Measurements from ENCODE around the gene PNLIPRP3. TPM values are rescaled to one million over a fixed set of nuclear protein-coding genes. Genes with fewer than 3 reads are reported as not detected.
A peak's percentile ranks its signal among the peaks of the same experiment; 100 is the strongest.
"Not testable (repeated sequence)": the region's sequence is repeated elsewhere in the genome, so short reads cannot be mapped to it uniquely, and the experiment has no call there.

The PNLIPRP3 gene
- polyA plus RNA-seq, 1 of the 3 experiments (the other 2 are of a cell fraction), result not detected

DNA sequence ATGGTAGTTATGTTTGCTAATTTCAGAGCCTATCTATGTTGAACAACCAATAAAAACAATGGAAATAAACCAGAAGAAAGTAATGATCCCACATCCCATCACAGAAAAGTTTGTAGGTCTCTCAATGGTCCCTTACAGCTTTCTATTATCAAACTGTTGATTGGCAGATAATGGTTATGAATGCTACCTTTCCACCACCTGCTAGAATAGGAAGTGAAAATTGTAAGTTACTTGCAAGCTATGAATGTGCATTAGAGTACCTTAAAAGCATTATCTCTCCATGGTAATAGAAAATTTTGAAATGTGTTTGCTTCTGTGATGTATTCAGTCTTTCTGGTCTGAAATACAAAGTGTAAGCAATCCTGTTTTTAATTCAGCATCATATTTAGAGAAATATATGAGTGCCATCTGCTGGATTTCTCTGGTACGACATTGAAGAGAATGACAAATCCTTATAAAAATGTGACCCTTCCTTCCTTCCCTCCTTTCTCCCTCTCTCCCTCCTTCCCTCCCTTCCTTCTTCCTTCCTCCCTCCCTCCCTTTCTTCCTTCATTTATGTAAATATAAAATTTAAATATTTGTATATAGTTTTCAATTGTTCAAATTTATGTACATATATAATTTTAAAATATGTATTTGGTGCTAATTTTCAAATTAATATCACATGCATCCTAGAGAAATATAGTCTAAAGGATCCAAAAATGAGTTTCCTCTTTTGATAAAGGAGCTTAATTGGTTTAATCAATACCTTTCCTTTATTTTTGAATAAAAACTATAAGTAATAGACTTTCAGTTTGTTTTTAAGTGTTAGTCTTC is 41.4 kb upstream of the PNLIPRP3 start:
- POLR2A ChIA-PET, result no interaction called here
- 3% methylated on average over 1 of the region's 1 CpG for WGBS (ENCODE audit: low lambda C conversion rate)
- no peak overlapping the region for H3K27ac ChIP-seq (ENCODE audit: low read depth in 2 of 2, low read length in 1 of 2)
- H3K9me2 ChIP-seq, result no peaks in the 10 kb centered on the region
- no peak overlapping the region for H3K4me2 ChIP-seq
- CTCF ChIA-PET, result interaction anchor here (0.6 to 5.3 kb wide), 35 partner anchors 9 to 1514 kb away, joined by 3 to 29 read pairs (median 3); no protein-coding TSS in a partner anchor
- DNase-seq, result no peak
- H2AFZ ChIP-seq (ENCODE audit: low read depth), result no peak overlapping the region
- H3K79me2 ChIP-seq (ENCODE audit: insufficient read depth), result no peaks in the 10 kb centered on the region
- no peaks in the 10 kb centered on the region; a peak in 1 of 4 replicates for H3K4me1 ChIP-seq (ENCODE audit: control insufficient read depth in 1 of 2, insufficient read depth in 2 of 2, low read depth in 1 of 2, low read length in 1 of 2)
- H4K20me1 ChIP-seq (ENCODE audit: insufficient read depth), result no peaks in the 10 kb centered on the region
- no peak overlapping the region for H3K9ac ChIP-seq
- H3K27me3 ChIP-seq (ENCODE audit: insufficient read depth), result no peaks in the 10 kb centered on the region
- H3K4me3 ChIP-seq (ENCODE audit: low read depth in 2 of 2, low read length in 1 of 2), result no peak overlapping the region; a peak in 1 of 4 replicates
- H3K36me3 ChIP-seq (replicated peaks in 1 of 2; ENCODE audit: control insufficient read depth in 1 of 2, insufficient read depth in 2 of 2, low read length in 1 of 2), result no peaks in the 10 kb centered on the region
- TF ChIP-seq, protein P1, sequence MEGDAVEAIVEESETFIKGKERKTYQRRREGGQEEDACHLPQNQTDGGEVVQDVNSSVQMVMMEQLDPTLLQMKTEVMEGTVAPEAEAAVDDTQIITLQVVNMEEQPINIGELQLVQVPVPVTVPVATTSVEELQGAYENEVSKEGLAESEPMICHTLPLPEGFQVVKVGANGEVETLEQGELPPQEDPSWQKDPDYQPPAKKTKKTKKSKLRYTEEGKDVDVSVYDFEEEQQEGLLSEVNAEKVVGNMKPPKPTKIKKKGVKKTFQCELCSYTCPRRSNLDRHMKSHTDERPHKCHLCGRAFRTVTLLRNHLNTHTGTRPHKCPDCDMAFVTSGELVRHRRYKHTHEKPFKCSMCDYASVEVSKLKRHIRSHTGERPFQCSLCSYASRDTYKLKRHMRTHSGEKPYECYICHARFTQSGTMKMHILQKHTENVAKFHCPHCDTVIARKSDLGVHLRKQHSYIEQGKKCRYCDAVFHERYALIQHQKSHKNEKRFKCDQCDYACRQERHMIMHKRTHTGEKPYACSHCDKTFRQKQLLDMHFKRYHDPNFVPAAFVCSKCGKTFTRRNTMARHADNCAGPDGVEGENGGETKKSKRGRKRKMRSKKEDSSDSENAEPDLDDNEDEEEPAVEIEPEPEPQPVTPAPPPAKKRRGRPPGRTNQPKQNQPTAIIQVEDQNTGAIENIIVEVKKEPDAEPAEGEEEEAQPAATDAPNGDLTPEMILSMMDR (IDR thresholded peaks at IDR 0.05), result peak; percentile 66
- TF ChIP-seq YY1 (IDR thresholded peaks at IDR 0.05; ENCODE audit: low read depth) (no peak), SMC3 (IDR thresholded peaks at IDR 0.05; ENCODE audit: low read depth, low read length) (peak; percentile 51; the same call in 1 of the 2 replicates), RAD21 (IDR thresholded peaks at IDR 0.05; ENCODE audit: low read length) (peak; percentile 83)
- no peaks in the 10 kb centered on the region for H3F3A ChIP-seq (replicated peaks; ENCODE audit: insufficient read depth)
- no peaks in the 10 kb centered on the region for H3K9me3 ChIP-seq

DNA sequence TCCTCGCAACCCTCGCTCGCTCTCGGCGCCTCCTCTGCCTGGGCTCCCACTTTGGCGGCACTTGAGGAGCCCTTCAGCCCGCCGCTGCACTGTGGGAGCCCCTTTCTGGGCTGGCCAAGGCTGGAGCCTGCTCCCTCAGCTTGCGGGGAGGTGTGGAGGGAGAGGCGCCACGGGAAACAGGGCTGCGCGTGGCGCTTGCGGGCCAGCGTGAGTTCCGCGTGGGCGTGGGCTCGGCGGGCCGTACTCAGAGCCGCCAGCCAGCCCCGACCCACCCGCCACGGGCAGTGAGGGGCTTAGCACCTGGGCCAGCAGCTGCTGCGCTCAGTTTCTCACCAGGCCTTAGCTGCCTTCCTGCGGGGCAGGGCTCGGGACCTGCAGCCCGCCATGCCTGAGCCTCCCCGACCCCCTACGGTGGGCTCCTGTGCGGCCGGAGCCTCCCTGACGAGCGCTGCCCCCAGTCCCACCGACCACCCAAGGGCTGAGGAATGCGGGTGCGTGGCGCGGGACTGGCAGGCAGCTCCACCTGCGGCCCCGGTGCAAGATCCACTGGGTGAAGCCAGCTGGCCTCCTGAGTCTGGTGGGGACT is 34.3 kb upstream of the PNLIPRP3 start:
- H3K9ac ChIP-seq; H3K4me1 ChIP-seq (ENCODE audit: control insufficient read depth in 1 of 2, insufficient read depth in 2 of 2, low read depth in 1 of 2, low read length in 1 of 2); H2AFZ ChIP-seq (ENCODE audit: low read depth); H3K27me3 ChIP-seq (ENCODE audit: insufficient read depth); H3K4me2 ChIP-seq; H3K36me3 ChIP-seq (replicated peaks in 1 of 2; ENCODE audit: control insufficient read depth in 1 of 2, insufficient read depth in 2 of 2, low read length in 1 of 2); H3K79me2 ChIP-seq (ENCODE audit: insufficient read depth); H4K20me1 ChIP-seq (ENCODE audit: insufficient read depth); CTCF ChIA-PET; H3K27ac ChIP-seq (ENCODE audit: low read depth in 2 of 2, low read length in 1 of 2); H3K9me3 ChIP-seq; DNase-seq; H3F3A ChIP-seq (replicated peaks; ENCODE audit: insufficient read depth); H3K9me2 ChIP-seq; H3K4me3 ChIP-seq (ENCODE audit: low read depth in 2 of 2, low read length in 1 of 2); POLR2A ChIA-PET: not testable (repeated sequence)
- 74% methylated on average over 12 of the region's 43 CpGs for WGBS (ENCODE audit: low lambda C conversion rate)

- TF ChIP-seq POLR2AphosphoS5 (IDR thresholded peaks at IDR 0.05; ENCODE audit: low read depth, low read length) (no peak), YY1 (IDR thresholded peaks at IDR 0.05; ENCODE audit: low read depth) (no peak)
- Histone ChIP-seq H4K20me1 (ENCODE audit: insufficient read depth) (no peaks in the 10 kb centered on the region), H3K79me2 (ENCODE audit: insufficient read depth) (no peaks in the 10 kb centered on the region), H3K9me3 (no peaks in the 10 kb centered on the region), H3K4me1 (ENCODE audit: control insufficient read depth in 1 of 2, insufficient read depth in 2 of 2, low read depth in 1 of 2, low read length in 1 of 2) (no peaks in the 10 kb centered on the region), H3K27me3 (ENCODE audit: insufficient read depth) (no peaks in the 10 kb centered on the region), H3K9me2 (no peaks in the 10 kb centered on the region), H3F3A (replicated peaks; ENCODE audit: insufficient read depth) (no peaks in the 10 kb centered on the region), H2AFZ (ENCODE audit: low read depth) (no peak overlapping the region), H3K27ac (ENCODE audit: low read depth in 2 of 2, low read length in 1 of 2) (no peak overlapping the region), H3K36me3 (replicated peaks in 1 of 2; ENCODE audit: control insufficient read depth in 1 of 2, insufficient read depth in 2 of 2, low read length in 1 of 2) (no peaks in the 10 kb centered on the region), H3K4me2 (no peak overlapping the region), H3K4me3 (ENCODE audit: low read depth in 2 of 2, low read length in 1 of 2) (no peak overlapping the region), H3K9ac (no peak overlapping the region)
- 49% methylated on average over 6 of the region's 13 CpGs for WGBS (ENCODE audit: low lambda C conversion rate)
- no peak for DNase-seq
- ChIA-PET CTCF (no interaction called here), POLR2A (no interaction called here)
Observed at GRCh38 chr10:116395223-116395985, 32.2 kb upstream of the PNLIPRP3 start.
